Mesenteric fat pad (tissue), 1 donor: ENCODE measurements around the gene CMIP. TPM values are rescaled to one million over a fixed set of nuclear protein-coding genes. Genes with fewer than 3 reads are reported as not detected.

Experiments used
- DNase-seq: peaks from one replicate; pipeline ENCODE4 v3.0.0-alpha.2; 2020; ENCODE audit warnings: low spot score
- total RNA-seq: library from RNA; stranded (reverse); fragmentation: NEBNext Ultra II Directional; extraction: Animal tissue kit (Norgen Biotek cat#: 25700); gene quantifications from one replicate; pipeline ENCODE4 v1.2.1, GENCODE V29; 2021
- donor health status: DM: yes; HTN: yes; CAD: no.

CMIP gene
- total RNA-seq, 1 donor from 2014 or later = 68.4 TPM

DNA sequence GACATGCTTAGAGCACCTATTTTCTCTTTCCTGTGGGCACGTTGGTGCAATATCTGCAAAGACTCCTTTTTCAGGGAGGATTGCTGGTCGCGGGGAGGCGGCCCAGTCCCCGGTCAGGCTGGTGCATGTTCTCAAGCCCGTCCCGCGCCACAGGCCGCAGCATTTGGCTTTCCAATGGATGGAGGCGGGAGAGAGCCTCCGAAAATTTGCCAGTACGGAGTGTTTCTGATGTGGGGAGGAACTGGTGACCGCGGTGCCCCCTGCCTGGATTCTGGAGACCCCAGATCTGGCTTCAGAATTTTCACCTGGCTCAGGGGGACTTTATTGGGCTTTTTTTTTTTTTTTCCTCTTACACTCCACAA is 2.3 kb downstream of the CMIP start:
- DNase-seq = no peak

DNA sequence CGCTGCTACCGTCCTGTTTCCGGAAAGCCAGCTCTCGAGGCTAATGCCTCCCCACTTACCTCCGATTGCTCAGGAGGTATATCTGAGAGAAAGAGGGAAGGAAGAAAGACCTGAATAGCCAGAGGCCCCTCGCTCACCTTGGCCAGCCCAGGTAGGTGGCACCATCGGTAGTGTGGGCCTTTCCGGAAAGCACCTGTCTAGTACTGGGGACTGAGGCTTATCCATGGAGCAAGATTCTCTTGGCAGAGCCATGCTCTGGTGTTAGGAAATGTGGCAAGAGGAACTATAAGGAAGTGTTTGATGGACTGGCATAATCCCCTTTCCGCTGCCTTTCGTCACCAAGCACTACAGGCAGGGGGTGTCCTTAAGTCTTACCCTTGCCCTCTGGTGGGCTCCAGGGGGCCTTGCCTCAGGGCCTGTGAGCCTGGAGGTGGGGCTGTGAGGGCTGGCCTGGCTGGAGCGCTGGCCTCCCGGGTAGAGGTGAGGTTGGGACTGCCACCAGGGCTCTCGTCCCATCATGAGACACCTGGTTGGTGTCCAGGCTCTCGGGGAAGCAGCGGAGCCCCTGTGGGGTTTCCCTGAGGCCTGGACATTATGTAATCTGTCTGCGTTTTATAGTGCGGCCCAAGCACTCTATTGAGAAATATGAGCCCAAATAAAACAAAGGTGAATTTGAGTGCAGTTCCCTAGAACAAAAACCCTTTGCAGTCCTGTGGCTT is 2.9 kb downstream of the CMIP start:
- DNase-seq = no peak

DNA sequence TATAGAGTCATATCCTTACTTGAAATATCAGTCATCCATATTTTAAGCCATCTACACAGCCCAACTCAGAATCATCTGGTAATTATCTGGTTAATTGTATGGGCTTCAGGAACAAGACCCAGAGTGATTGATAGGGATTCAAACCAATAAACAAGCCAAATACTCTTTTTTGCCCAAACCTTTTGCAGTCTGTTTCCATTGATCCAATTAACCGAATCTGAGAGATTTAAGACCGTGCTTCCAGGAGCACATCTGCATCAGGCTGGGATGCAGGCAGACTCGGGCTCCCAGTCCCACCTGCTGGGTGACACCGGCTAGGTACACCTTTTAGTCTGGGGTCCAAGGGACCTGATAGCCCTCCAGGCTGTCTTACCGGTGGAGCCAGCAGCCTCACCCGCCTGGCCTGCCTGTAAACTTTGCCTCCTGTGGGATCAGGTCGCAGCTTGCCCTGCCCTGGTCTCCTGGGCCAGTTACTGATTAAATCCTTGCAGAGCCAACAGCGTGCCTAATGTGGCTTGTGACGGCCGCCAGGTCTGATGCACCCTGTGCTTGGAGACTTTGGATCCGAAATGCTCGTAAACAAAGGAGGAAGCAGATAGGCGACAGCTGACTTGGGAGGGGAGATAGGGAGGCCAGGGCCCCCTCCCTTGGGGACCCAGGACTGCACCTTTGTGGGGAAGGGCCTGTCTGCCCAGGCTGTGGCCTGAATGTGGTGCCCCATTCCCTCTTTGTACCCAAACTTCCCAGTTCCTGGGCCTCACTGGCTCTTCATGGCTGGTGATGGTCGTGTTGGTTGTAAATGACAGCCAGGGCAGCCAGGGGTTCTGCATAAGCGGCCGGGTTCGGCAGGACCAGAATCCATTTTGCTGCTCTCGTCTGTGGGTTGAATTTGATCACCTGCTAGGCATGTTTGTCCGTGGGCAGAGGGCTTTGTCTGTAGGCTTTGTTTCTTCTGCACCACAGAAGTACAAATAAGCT is 3.8 kb downstream of the CMIP start:
- DNase-seq = no peak

DNA sequence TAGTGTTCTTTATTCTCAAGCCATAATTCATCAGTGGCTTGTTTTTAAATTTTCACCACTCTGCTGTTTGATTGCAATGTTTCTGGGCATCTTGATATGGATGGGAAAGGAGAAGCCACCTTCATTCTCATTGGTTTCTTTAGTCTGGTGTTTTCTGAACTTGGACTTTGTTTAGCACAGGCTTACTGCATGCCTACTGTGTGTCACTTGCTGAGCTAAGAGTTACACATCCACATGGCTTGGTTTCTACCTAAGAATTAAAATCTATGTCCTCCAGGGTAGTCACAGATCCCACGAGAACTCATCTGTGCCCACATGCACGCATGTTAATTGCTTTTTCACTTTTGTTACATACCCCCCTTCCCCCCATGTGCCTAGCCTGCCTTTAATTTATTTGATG is 4.6 kb downstream of the CMIP start:
- DNase-seq = no peak

DNA sequence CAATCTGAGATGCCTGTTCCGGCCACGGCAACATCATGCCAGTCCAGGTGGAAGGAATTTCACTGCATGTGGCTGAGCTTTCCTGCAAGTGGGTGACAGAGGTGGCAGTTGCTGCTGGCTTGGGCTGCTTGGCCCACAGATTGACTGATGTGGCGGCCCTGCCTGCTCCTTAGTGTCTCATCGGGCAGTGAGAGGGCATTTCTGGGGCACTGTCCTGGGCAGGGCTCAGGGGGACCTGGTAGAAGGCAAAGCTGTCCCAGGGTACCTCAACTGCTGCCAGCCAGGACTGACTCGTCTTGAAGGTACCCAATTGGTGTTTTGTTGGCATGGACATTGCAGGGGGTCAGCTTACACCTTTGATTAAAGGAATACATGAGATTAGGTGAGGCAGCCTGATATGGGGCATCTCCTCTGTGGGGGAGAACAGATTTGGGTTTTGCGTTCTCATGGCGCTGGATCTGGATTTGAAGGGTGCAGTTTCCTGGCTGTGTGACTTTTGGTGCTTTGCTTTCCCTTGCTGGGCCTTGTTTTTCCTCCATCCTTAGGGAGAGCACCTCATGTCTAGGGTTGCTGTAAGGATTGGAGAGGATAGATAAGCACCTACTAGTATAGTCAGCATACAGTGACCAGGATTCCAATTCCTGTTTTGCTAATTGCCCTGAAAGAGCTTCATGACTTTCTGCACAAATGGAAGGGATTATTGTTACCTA is 5.4 kb downstream of the CMIP start:
- DNase-seq = no peak

DNA sequence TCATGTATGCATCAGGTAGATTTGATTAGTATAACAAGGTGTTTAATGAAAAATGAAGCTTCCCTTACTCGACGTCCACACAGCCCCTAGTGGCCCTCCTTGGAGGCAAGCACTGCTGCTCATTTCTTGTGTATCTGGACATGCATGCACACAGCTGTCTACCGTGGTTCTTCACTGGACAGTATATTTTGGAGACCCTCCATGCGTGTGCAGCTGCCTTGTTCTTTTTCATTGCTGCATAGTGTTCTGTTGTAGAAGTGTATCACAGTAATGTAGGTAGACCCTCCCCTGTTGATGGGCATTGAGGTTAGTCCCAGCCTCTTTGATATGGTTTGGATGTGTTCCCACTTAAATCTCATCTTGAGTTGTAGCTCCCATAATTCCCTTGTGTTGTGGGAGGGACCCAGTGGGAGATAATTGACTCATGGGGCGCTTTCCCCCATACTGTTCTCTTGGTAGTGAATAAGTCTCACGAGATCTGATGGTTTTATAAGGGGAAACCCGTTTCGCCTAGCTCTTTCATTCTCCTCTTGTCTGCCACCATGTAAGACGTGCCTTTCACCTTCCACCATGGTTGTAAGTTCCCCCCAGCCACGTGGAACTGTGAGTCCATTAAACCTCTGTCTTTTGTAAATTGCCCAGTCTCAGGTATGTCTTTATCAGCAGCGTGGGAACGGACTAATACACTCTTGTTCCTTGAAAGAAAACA is 6.3 kb downstream of the CMIP start:
- DNase-seq = no peak

DNA sequence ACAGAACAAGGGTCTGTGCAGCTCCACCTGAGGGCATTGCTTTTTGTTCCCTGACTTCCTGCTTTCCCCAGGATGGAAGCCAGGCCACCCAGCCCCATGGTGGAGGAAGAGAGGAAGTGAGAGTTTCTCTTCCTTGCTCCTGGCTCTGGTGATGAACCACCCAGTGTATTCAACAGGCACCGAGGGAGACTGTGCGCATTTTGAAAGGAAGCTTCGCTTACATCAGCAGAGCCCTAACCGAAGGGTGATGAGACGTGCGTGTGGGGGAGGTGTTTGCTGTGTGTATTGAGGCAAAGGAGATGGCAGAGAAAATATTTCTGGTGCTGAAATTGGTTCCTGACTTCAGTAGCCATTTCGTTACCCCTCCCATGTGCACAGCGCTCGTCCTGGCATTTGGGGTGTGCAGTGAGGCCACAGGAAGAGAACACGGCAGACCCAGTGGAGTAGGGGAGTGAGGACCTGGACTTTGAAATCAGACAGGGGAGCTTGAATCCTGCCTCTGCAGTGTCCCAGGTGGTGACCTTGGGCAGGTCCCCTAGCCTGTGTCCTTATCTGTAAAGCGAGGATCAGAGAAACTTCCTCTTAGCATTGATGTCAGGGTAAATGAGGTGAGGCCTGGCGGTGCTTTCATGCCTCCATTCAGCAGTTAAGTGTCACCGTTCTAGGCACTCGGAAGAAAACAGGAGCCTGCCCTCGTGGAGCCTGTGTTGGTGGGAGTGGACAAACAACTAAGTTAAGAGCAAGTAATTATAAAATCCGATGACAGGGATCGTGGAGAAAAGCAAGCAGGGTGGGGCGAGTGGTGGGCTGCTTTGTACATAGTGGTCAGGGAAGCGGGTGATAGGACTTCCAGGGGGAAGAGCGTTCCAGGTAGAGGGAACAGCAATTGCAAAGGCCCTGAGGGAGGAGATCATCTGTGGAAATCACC is 7.4 kb downstream of the CMIP start:
- DNase-seq = no peak

DNA sequence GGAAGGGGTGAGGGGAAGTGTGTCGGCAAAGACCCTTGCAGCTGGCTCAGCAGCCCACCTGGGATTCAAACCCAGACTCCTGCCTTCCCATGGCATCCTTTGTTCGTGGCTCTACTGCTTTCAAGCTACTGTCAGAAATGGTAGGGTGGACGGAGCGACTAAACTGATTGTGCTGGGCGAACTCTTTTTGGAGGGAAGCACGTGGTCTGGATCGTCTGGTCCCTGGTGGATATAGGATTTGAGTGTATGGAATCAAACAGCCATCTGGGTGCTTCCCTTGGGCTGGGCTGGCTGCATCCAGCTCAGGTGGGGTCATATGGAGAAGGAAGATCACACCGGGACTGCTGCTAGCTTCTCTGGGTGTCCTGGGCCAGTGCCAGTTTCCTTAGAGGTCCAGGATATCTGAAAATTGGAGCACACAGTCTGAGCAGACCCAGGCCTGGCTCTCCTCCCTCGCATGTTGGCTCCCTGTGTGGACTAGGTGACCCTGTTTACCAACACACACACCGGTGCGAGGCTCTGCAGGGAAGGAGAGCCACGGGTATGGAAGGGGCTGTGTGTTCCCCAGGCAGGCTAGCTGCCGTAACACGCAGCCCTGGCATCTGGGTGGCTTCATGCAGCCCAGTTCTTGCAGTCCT is 8.6 kb downstream of the CMIP start:
- DNase-seq = no peak

DNA sequence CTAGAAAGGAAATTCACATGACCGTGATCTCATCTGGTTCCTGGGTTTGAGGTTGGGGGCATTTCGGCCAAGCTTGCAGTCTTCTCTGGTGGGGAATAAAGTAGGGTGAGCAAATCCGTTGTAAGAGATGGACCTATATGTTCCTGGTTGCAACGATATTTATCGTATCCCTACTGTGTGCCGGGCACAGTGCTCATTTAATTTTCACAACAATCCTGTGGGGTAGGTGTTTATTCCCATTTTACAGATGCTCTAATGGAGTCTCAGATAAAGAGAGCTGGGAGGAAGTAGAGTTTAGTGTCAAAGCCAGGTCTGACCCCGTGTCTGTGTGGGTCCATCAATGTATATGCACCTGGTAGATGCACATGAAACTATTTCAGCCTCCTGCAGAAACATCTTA is 9.4 kb downstream of the CMIP start:
- DNase-seq = no peak

DNA sequence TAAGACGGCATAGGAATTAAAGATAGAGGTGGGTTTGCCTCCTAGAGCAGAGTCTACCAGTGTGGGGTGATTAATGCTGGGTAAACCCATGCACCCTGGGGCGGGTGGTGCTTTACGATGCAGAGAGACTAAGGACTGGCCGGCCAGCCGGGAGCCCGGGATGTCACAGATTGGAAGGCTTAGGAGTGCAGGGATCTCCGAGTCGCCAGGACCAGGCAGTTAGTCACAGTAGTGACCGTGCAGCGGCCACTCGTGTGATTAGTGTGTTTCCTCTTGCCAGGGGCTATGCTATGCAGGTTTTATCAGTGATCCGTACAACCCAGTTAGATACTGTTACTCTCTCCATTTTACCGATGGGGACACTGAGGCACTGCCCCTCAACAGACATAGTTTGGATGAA is 10.4 kb downstream of the CMIP start:
- no peak for DNase-seq

DNA sequence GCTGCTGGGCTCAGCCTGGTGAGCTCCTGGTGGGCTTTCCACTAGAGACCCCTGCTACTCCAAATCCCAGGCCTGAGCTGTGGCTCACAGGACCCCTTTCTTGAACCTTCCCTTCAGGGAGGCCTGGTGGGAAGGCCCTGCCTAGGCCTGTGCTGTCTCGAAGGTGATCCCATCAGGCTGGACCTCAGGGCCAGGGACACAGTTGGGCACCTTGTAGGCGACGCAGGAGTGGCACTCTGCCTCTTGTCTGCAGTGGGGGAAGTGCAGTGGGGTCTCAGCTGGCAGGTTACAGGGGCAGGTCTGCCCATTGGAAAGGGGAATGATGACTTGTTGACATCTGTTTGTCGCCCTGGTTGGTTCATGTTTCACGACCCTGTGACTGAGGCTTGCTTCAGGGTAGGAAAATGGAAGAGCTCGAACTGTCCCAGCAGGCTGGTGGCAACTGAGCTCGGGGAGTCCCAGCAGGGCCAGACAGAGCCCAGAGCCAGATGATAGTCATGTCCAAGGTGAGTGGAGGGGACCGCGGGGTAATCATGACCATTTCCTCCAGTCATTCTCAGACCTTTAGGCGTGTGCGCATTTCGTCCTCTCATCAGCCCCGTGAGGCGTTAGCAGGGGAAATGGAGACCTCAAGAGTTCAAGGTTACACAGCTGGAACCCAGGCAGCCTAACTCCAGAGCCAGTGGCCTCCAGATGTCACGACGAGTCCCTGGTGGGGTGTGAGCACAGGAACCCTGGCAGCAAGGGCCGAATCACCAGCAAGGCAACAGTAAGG is 11.3 kb downstream of the CMIP start:
- DNase-seq = no peak

DNA sequence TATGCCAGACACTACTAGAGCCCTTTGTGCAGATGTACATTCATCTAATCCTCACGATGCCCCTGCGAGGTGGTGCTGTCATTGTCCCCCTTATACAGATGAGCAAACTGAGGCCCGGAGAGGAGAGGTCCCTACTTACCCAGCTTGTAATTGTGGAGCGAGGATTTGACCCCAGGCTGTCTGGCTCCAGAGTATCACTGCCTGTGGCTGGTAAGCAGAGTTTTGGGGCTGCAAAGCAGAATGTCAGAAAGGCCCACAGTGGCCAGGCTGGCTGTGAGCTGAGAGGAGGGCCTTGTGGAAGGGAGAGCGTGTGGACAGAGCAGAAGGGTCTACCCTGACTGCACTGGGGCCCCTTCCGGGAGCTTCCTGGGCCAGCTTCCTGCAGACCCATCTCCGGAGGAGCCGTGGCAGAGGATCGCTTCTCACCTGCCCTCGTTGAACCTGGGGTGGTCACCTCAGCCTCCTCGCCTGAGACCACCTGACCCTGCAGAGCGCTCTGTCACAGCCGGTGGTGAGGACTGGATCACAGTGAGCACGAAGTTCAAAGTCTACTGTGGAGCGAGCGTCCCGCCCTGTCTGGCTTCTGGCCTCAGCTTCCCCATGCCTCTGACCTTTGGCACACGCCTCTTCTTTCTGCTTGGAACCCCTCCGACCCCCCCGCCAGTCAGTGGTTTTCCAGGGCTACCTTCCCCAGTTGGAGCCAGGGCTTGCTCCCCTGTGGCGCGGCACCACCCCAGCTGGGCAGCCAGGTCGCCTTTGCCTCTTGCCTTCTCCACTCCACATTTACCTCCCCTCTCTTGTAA is 12.1 kb downstream of the CMIP start:
- no peak for DNase-seq

DNA sequence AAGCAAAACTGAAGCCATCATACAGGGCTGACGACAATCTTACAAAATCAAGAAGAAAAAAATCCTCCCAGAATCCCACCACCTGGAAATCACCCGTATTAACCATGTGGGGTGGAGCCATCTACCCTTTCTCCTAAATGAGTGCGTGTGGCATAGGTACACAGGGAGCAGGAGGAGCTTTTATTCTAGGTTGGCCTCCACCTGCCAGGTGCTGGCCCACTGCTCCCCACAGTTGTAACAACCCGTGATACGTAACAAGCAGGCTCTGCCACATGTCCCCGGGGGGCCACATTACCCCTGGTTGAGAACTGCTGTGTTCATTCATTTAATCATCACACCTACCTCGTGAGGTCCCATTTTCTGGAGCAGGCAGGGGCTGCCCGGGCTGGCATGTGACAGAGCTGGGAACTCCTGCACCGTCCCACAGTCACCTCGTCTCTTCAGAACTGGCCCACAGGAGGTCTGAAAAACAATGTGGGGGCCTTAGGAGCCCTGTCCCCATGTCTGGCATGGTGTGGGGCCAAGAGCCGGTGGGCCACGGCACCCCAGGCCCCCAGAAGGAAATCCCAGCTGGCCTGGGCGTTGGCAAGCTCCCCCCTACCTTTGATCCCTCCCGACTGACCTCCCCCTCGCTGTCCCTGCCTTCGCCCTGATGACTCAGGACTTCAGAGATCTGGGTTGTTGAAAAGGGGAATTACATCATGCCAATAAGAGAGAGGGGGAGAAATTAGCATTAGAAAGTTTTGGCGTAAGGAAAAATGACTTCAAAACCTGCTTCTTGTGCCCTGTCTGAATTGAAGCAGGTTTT is 12.9 kb downstream of the CMIP start:
- no peak for DNase-seq

DNA sequence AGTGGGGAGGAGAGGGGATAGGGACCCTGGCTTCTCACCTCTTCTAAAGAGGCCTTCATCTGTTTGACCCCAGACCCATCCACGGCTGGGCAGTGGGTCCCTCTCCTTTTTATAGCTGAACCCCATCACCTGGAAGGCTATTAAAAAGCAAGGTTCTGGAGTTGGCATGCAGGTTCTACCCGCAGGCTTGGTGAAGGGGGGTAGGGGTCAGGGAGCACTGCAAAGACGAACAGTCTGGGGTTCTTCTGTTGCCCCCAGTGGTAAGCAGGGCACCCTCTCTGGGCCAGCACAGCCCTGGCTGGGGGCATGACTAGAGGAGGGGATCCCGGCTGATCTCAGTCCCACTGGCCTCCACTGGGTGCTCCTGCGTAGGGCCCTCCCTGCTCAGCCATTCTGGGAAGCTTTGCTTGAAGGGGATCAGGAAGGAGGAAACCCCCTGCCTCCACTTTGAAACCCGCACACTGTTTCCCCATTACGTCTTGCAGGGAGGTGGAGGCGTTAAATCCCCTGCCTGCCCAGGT is 13.6 kb downstream of the CMIP start:
- no peak for DNase-seq

DNA sequence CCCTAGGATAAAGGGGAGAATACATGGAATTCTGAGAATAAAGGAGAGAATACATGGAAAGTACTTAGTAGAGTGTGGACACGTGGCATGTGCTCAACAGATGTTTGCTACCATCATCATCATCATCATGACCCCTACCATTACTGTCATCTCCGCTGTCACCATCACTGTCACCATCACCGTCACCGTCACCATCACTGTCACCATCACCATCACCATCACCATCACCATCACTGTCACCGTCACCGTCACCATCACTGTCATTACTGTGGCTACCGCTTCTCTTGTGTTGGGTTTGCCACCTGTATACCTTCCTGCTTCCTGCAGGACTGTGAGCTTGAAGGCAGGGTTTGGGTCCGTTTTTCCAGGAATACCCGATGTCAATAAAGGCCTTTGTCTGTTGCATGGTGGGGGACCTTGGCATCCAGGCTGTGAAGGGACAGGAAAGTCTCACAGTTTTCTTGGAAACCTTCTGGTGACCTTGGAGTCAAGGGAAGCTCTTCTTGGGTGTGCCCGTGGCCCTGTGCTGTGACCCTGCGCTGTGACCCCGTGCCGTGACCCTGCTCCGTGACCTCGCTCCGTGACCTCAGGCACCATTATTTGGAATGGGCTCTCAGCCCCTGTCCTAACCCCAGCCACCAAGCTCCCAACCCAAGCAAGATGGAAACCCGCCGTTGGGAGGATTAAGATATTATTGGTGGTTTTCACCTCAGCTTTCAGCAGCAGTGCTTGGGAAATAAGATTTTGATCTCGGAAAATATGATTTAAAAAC is 14.4 kb downstream of the CMIP start:
- no peak for DNase-seq

DNA sequence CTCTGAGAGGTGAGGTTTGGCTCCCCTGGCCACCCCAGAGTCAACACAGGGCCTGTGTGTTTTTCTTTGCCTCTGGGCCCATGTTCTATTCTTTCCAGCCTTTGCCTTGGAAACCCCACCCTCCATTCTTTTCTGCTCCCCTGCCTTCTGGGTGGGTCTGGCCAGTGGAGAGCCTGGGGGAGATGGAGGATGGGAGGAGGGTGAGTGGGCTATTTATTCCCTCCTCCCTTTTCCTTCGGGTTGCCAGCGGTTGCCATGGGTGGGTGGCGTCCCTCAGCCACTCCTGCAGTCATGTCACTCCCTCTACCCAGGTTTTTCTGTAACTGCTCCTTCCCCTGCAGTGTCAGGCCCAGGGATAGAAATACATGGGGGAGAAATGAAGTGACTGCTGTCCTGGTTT is 15.5 kb downstream of the CMIP start:
- DNase-seq = no peak
